Upper lobe of left lung (tissue), 4 donors: ENCODE data around the gene YPEL2.

Experiments used
- POLR2AphosphoS5 ChIP-seq, 2 donors: sonication (generic); formaldehyde crosslinking; IDR thresholded peaks; one replicate each; pipeline ENCODE4 v1.5.1; 2017; ENCODE audit warnings: antibody characterized with exemption in 2 of 2
- TF ChIP-seq, protein P1 (sequence below), 6 experiments: fragments of 450-650 bp in 4 of 6; fragments of 200-600 bp in 2 of 6; sonication (generic) in 2 of 6; IDR thresholded peaks; one replicate each; pipeline ENCODE4 v1.5.1; 2016 to 2019; ENCODE audit warnings: antibody characterized with exemption in 6 of 6

DNA sequence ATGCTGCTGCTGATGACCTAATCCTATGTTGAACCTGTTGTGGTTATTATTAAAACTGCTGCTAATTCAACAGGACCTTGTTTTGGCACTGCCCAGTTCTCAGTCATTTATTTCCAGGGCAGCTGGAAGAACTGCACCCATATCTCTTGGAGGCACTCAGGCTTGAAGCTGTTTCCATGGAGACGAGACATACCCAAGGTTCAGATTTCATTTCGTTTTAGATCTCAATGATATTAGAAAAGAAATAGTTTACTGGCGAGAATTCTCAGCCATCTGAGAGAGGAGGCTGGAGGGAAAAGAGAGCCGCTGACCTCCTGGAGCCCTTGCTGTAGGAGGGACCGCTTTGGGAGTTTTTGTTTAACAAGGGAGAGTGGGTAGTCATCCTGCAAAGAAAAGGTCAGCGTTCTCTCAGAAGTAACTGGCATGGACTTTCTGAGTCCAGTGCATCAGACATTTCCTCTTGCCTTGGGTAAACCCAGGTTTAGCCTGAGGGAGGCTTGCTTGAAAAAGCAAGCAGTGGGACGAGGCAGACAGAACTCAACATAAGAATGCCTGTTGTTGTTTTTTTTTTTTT, 75.4 kb downstream of the YPEL2 start:
- TF ChIP-seq, protein P1, sequence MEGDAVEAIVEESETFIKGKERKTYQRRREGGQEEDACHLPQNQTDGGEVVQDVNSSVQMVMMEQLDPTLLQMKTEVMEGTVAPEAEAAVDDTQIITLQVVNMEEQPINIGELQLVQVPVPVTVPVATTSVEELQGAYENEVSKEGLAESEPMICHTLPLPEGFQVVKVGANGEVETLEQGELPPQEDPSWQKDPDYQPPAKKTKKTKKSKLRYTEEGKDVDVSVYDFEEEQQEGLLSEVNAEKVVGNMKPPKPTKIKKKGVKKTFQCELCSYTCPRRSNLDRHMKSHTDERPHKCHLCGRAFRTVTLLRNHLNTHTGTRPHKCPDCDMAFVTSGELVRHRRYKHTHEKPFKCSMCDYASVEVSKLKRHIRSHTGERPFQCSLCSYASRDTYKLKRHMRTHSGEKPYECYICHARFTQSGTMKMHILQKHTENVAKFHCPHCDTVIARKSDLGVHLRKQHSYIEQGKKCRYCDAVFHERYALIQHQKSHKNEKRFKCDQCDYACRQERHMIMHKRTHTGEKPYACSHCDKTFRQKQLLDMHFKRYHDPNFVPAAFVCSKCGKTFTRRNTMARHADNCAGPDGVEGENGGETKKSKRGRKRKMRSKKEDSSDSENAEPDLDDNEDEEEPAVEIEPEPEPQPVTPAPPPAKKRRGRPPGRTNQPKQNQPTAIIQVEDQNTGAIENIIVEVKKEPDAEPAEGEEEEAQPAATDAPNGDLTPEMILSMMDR (IDR thresholded peaks at IDR 0.05) = no peak
- no peak for TF ChIP-seq POLR2AphosphoS5 (IDR thresholded peaks at IDR 0.05)
